ENCODE measurements around the gene CCNJL. TPM values are rescaled to one million over a fixed set of nuclear protein-coding genes. Genes with fewer than 3 reads are reported as not detected.

Gene CCNJL
- total and polyA plus RNA-seq, 2 donors (not counting 1 experiment from before 2014, with no cell fraction given): 0.03 to 0.67 TPM

GRCh38 chr5:160291467-160291866, 20.9 kb downstream of the CCNJL start:
- 85% methylated on average over 7 of the region's 8 CpGs for WGBS (ENCODE audit: insufficient coverage)
- intact Hi-C loops (cut with micrococcal nuclease): no loop called here

GRCh38 chr5:160290751-160291150, 21.6 kb downstream of the CCNJL start:
- no peaks in the 10 kb centered on the region for H3K79me2 ChIP-seq (ENCODE audit: control insufficient read depth, insufficient read depth, low read length)
- ChIA-PET CTCF (no interaction called here), POLR2A (no interaction called here)
- H3K4me1 Mint-ChIP-seq: no peaks in the 10 kb centered on the region
- H3K4me2 ChIP-seq (replicated peaks; ENCODE audit: low read depth, low read length, poor library complexity, severe bottlenecking): no peak overlapping the region
- H3K27me3 ChIP-seq (replicated peaks in 1 of 4; ENCODE audit: control extremely low read depth in 1 of 4, control insufficient read depth in 3 of 4, insufficient read depth in 4 of 4, low read length in 3 of 4): peaks cover 0 to 3% (median 0%) of the 10 kb centered on the region in 4 experiments
- intact Hi-C loops (cut with micrococcal nuclease): no loop called here
- whole genome bisulfite sequencing (ENCODE audit: insufficient coverage): no CpG with 5 or more reads among the region's 3 CpGs
- DNase-seq: no peak
- no peak for TF ChIP-seq CTCF (IDR thresholded peaks at IDR 0.05)
- TF ChIP-seq EZH2 (IDR thresholded peaks at IDR 0.05; ENCODE audit: borderline replicate concordance, insufficient read depth, low read depth, low read length, poor library complexity, severe bottlenecking): no peak
- H3K36me3 ChIP-seq (replicated peaks in 1 of 2; ENCODE audit: control extremely low read depth in 1 of 2, control insufficient read depth in 1 of 2, extremely low read depth in 1 of 2, insufficient read depth in 2 of 2, low read length in 1 of 2): no peaks in the 10 kb centered on the region
- H3K9ac ChIP-seq (ENCODE audit: low read length): no peak overlapping the region
- H4K20me1 ChIP-seq (ENCODE audit: control insufficient read depth, insufficient read depth, low read length, poor library complexity, severe bottlenecking): no peaks in the 10 kb centered on the region
- no peak for ATAC-seq (ENCODE audit: low read depth)
- H3K27ac ChIP-seq (ENCODE audit: low read length in 2 of 2): no peak overlapping the region
- H3K9me3 Mint-ChIP-seq (ENCODE audit: insufficient read depth): no peaks in the 10 kb centered on the region
- no peaks in the 10 kb centered on the region for H3K9me3 ChIP-seq (ENCODE audit: control extremely low read depth in 1 of 3, control insufficient read depth in 2 of 3, insufficient read depth in 1 of 3, low read length in 2 of 3)
- peaks cover 11% of the 10 kb centered on the region for H3K27me3 Mint-ChIP-seq
- H3K4me3 Mint-ChIP-seq: no peak overlapping the region
- no peak overlapping the region for H2AFZ ChIP-seq (ENCODE audit: insufficient read depth, low read depth, low read length, poor library complexity, severe bottlenecking)
- H3K27ac Mint-ChIP-seq: no peak overlapping the region
- H3K4me3 ChIP-seq (ENCODE audit: control extremely low read depth in 1 of 5, extremely low read depth in 1 of 5, insufficient read depth in 1 of 5, low read depth in 2 of 5, low read length in 4 of 5): no peak overlapping the region
- no peaks in the 10 kb centered on the region for H3K4me1 ChIP-seq (ENCODE audit: control insufficient read depth in 2 of 2, insufficient read depth in 2 of 2, low read length in 2 of 2)

More at GRCh38 chr5:160291467-160291866, 20.9 kb downstream of the CCNJL start:
- no peaks in the 10 kb centered on the region for H3K36me3 ChIP-seq (replicated peaks in 1 of 2; ENCODE audit: control extremely low read depth in 1 of 2, control insufficient read depth in 1 of 2, extremely low read depth in 1 of 2, insufficient read depth in 2 of 2, low read length in 1 of 2)
- peaks cover 0 to 3% (median 2%) of the 10 kb centered on the region in 4 experiments for H3K27me3 ChIP-seq (replicated peaks in 1 of 4; ENCODE audit: control extremely low read depth in 1 of 4, control insufficient read depth in 3 of 4, insufficient read depth in 4 of 4, low read length in 3 of 4)
- no peaks in the 10 kb centered on the region for H4K20me1 ChIP-seq (ENCODE audit: control insufficient read depth, insufficient read depth, low read length, poor library complexity, severe bottlenecking)
- H3K4me1 ChIP-seq (ENCODE audit: control insufficient read depth in 2 of 2, insufficient read depth in 2 of 2, low read length in 2 of 2): no peaks in the 10 kb centered on the region
- ChIA-PET CTCF (no interaction called here), POLR2A (no interaction called here)
- H3K27ac ChIP-seq (ENCODE audit: low read length in 2 of 2): no peak overlapping the region
- no peaks in the 10 kb centered on the region for H3K9me3 ChIP-seq (ENCODE audit: control extremely low read depth in 1 of 3, control insufficient read depth in 2 of 3, insufficient read depth in 1 of 3, low read length in 2 of 3)
- H3K4me3 ChIP-seq (ENCODE audit: control extremely low read depth in 1 of 5, extremely low read depth in 1 of 5, insufficient read depth in 1 of 5, low read depth in 2 of 5, low read length in 4 of 5): no peak overlapping the region
- no peak for DNase-seq
- no peak overlapping the region for H3K4me2 ChIP-seq (replicated peaks; ENCODE audit: low read depth, low read length, poor library complexity, severe bottlenecking)
- Mint-ChIP-seq H3K27me3 (peaks cover 11% of the 10 kb centered on the region), H3K4me1 (no peaks in the 10 kb centered on the region), H3K27ac (no peak overlapping the region), H3K9me3 (ENCODE audit: insufficient read depth) (no peaks in the 10 kb centered on the region), H3K4me3 (no peak overlapping the region)
- no peak overlapping the region for H2AFZ ChIP-seq (ENCODE audit: insufficient read depth, low read depth, low read length, poor library complexity, severe bottlenecking)
- ATAC-seq (ENCODE audit: low read depth): no peak
- H3K79me2 ChIP-seq (ENCODE audit: control insufficient read depth, insufficient read depth, low read length): no peaks in the 10 kb centered on the region
- no peak for TF ChIP-seq EZH2 (IDR thresholded peaks at IDR 0.05; ENCODE audit: borderline replicate concordance, insufficient read depth, low read depth, low read length, poor library complexity, severe bottlenecking)
- no peak for TF ChIP-seq CTCF (IDR thresholded peaks at IDR 0.05)
- no peak overlapping the region for H3K9ac ChIP-seq (ENCODE audit: low read length)

Measured in B cell (primary cell).